GM19463 (cell line): ENCODE data around the gene SSNA1.
"Not testable (repeated sequence)": the region's sequence is repeated elsewhere in the genome, so short reads cannot be mapped to it uniquely, and the experiment has no call there.

Experiments
- ATAC-seq: cut with Tn5 transposase; IDR thresholded peaks from one replicate; pipeline ENCODE4 v1.9.1; 2021; ENCODE audit warnings: mild to moderate bottlenecking, moderate library complexity; ENCODE audit not compliant: unreplicated experiment

The SSNA1 gene

GRCh38 chr9:137229903-137230704 lies 41.6 kb downstream of the SSNA1 start:
- ATAC-seq: no peak

DNA sequence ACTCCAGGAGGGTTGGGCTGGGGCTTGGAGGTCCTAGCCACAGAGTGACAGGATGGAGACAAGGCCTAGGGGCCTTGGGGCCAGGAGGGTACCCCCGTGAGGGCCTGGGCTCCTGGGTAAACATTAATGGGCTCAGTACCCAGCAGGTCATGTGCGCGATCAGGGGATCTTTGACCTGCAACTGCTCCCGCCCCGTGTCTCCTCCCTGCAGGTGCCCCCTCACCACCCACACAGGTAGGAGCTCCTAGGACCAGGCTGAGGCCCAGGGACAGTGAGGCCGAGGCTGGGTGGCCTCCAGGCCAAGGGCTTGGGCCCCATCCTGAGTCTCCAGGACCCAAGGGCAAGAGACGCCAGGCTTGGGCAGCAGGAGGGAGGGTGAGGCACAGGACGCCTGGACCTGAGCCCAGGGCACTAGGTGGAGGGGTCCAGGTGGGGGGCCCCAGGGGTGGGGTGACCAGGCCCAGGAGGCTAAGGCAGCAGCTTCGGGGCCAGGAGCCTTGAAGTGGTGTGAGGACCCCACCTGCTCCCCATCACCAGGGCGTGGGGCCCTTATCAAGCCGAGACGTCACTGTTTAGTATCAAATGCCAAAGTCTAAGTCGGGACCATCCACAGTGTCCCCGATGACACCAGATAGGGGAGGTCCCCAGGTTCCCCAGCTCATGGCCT lies 42.4 kb downstream of the SSNA1 start, which contains the start of gene SLC34A3:
TSS of gene SLC34A3 (plus strand) at position 197 of the 667 bp plus-strand sequence. CDS start 802 bp downstream, outside the sequence.
- ATAC-seq: no peak

GRCh38 chr9:137231372-137232039 lies 43.0 kb downstream of the SSNA1 start:
- ATAC-seq: no peak

DNA sequence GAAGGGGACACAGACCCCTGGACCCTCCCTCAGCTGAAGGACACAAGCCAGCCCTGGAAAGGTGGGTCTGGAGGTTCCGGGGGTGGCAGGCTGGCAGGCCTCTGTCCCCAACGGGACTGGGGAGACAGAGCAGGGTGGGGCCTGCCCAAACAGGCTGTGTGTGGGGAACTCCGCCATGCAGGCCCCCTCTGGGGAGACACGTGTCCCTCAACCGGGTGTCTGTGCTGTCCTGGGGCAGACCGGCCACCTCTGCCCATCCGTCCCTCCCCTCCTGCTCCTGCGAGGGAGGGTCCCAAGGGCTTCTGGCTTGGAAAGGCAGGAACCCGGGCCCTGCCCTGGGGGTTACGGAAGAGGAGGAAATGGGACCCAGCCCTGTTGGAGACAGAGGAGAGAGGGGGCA lies 43.6 kb downstream of the SSNA1 start:
- no peak for ATAC-seq

DNA sequence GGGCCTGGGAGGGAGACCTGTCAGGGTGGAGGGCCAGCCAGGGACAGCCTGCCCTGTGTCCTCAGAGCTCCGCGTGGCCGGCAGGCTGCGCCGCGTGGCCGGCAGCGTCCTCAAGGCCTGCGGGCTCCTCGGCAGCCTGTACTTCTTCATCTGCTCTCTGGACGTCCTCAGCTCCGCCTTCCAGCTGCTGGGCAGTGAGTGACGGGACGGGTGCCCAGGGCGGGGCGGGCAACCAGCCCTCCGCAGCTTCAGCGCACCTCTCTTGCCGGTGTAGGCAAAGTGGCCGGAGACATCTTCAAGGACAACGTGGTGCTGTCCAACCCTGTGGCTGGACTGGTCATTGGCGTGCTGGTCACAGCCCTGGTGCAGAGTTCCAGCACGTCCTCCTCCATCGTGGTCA lies 44.0 kb downstream of the SSNA1 start:
- ATAC-seq: no peak

DNA sequence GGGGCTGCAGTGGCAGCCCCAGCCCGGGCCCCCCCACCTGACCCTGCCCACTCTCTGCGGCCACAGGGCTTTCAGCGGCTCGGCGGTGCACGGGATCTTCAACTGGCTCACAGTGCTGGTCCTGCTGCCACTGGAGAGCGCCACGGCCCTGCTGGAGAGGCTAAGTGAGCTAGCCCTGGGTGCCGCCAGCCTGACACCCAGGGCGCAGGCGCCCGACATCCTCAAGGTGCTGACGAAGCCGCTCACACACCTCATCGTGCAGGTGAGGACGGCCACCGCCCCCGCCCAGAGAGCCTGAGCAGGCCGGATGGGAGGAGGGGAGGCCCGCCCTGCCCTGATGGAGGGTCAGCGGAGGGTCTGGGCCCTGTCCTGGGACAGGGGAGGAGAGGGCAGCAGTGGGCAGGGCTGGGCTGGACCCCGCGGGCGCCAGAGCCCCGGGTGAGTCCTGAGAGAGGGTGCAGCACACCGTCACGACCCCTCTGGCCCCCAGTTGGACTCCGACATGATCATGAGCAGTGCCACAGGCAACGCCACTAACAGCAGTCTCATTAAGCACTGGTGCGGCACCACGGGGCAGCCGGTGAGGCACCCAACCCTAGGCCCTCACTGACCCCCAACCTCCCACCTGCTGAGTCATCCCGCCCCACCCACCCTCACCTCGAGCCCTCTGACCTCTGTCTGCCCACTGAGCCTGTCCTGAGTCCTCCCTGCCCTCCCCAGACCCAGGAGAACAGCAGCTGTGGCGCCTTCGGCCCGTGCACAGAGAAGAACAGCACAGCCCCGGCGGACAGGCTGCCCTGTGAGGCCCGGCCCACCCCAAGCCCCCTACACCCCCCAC lies 44.9 kb downstream of the SSNA1 start:
- ATAC-seq: no peak

- no peak for ATAC-seq
These were observed 45.7 kb downstream of the SSNA1 start for GRCh38 chr9:137234055-137234697.

DNA sequence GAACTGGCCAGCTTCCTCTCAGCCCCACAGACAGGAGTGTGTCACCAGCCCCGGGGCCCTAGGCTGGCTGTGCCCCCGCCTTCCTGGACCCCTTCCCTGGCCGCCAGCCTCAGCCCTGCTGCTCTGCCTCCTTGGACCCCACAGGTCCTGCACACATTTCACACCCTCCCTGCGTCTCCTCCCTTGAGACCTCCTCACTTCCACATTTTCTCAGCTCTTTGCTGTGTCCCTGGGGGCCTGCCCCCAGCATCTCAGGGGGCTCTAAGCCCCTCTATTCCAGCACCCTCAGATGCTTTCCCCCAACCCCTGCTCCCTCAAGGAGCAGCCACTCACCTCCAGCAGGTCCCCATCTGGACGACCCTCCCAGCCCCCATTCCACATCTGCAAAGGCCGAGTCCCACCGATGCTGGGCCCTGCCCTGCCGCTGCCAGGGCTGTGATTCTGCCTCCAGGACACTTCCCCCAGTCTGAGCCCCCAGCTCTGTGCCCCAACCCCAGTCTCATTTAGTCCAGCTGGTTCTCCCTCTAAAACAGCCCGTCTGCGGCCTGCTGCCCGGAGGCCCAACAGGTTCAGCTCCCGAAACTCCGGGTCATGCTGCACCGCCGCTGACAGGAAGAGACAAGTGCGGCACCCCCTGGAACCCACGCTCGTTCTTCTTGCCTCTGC lies 46.4 kb downstream of the SSNA1 start:
- no peak for ATAC-seq

GRCh38 chr9:137235424-137236237 lies 47.2 kb downstream of the SSNA1 start:
- ATAC-seq: no peak

- no peak for ATAC-seq
These were observed 47.9 kb downstream of the SSNA1 start for GRCh38 chr9:137236238-137236935.

GRCh38 chr9:137236936-137237421 lies 48.5 kb downstream of the SSNA1 start:
- no peak for ATAC-seq

DNA sequence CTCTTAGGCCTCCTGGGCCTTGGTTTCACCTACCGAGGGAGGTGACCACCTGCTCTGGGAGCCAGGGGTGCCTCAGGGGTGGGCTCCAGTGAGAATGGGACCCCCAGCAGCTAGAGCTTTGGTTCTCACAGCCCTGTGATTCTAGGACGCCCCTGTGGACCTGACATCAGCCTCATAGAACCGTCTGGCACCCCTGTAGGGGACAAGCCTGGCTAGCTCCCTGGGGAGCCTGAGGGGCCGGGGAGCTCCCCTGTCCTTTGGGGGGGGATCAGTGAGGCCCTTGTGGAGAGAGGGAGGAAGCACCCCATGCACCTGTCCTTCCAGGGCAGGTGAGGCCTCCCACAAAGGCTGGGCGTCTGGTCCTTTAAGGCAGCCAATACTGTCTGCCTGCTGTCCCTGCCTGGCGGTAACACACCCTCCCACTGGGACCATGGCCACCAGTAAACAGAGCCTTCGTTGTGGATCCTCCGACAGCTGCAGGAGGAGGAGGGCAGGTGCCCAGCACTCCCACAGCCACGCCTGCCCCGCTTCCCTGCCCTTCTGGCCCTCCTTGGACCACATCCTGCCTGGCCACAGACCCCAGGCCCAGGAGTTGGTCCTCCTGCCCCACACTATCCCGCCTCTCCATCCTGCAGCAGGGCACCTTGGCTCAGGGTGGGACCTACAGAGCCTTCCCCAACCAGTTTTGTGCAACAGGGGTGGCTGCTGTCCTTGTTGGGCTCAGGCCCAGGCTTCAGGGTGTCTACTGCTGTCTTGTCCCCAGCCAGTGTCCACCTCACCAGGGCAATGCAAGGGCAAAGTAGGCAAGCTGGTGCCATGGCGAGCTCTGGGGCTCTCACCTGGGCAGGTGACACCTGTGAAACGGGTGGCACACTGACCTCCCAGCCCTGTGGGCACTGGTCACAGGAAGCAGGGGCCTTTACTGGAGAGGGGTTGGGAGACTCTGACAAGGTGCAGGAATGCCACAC lies 49.6 kb downstream of the SSNA1 start:
- ATAC-seq: no peak

- ATAC-seq: not testable (repeated sequence)
These were observed 51.2 kb downstream of the SSNA1 start for GRCh38 chr9:137239541-137240200.
